GM19193 (cell line): ENCODE data around the gene DMBX1.

Source experiments
- POLR2A ChIP-seq: IDR thresholded peaks from 4 replicates; pipeline ENCODE4 v1.6.1; 2011; ENCODE audit not compliant: insufficient read depth, insufficient read length; ENCODE audit errors: extremely low read depth

DMBX1 gene

DNA sequence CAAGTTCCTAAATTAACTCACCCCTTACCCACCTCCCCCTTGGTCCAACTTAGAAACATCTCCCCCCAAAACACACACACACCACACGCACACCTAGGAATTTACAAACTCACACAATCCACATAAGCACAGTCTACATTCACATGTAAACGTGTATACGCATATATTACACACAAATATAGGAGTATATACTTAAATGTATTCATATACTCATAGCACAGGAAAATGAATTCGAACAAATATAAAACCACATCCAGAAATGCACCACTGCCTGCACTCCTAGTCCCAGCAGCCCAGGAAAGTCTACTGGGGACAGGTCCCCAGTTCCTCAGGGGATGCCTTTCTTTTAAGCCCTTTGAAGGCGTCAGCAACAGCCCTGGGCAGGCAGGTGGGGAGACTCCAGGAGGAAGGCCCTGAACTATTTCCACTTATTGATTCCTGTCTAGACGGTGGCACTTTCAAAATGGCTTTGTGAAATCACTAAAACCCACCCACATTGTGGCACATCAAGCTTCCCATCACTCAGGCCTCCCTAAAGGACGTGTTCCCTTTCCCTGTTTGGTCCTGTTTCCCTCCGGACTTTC, 3.1 kb upstream of the DMBX1 start:
- TF ChIP-seq POLR2A = no peak

DNA sequence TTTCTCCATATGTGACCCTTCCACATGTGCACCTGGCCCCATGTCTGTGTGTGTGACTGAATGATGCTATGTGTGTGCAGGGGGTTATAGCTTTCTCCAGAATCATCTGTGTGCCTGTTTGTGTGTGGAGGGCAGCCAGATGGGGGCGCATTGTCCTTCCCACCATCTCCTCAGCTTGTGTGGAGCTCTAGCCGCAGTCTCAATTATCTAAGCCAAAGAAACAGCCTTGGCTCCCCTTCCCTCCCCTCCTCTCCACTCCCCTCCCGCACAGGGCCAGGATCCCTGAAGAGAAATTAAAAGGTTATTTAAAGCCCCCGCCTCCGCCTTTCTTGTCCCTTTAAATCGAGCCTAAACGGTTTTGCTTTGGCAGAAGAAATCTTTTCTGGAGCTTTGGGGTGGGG, 1.8 kb upstream of the DMBX1 start:
- TF ChIP-seq POLR2A = no peak

DNA sequence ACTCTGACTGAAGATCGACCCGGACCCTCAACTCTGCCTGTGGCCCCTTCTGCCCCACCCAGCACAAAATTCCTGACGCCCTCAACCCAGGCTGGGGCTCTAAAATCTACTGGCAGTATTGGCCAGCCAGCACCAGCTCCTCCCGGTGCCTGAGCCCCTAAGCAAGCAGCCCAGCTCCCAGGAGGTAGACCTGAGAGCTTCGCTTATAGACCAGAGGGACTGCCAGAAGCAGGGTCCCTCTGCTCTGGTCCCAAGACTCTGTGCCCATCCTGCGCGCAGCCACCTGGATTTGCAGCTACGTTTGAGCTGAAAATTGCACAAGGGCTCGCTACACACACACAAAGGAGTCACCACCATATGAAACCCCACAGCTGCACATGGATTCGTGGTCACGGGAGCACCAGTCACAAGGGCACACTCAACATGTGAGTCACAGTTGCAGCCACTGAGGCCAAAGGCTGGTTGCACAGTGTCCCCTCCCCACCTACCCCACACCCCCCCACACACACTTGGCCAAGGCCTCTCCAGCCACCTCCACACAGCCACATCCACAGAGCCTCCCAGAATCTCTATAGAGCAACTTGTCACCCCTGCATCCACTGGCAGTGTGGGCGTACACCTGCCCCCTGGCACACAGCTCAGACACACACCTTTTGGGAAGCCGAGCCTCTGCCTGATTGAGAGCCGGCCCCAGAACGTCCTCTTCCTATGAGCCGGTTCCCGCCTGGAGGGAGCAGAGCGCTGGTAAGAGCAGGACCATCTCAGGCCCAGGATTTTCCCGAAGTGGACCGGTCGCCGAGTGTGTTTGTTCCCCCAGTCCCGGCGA, 1.1 kb upstream of the DMBX1 start:
- no peak for TF ChIP-seq POLR2A

DNA sequence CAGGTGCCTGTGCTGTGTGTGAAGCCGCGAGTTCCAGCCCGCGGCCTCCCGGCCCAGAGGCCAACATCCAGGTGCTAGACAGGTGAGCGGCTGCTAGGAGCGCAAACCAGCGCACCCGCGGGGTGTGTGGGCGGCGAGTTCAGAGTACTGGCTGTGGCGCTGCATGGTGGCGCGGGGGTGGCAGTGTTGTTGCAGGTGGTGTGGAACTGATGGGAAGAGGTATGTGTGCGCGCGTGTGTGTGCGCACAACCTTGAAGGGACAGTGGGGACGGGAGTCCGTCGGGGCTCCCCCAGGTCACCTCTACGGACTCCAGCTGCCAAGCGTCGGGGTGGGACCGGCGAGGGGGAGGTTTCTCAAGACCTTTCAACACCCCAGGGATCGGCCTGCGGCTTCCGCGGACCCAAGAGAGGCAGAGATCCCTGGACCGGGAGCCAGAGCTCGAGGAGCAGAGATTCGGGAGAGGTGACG, 433 bp upstream of the DMBX1 start:
- no peak for TF ChIP-seq POLR2A

DNA sequence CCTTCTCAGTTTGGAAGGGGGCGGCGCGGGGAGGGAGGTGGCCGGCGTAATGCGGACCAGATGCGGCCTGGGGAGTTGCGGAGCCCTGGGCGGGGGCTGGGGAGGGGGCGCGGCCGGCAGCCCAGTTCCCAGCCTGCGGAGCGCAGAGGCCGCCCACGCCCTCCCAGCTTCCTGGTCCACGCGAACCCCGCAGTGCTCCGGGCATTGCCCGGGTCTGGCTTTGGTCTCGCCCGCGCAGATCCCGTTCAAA, 695 bp downstream of the DMBX1 start:
- TF ChIP-seq POLR2A = no peak

DNA sequence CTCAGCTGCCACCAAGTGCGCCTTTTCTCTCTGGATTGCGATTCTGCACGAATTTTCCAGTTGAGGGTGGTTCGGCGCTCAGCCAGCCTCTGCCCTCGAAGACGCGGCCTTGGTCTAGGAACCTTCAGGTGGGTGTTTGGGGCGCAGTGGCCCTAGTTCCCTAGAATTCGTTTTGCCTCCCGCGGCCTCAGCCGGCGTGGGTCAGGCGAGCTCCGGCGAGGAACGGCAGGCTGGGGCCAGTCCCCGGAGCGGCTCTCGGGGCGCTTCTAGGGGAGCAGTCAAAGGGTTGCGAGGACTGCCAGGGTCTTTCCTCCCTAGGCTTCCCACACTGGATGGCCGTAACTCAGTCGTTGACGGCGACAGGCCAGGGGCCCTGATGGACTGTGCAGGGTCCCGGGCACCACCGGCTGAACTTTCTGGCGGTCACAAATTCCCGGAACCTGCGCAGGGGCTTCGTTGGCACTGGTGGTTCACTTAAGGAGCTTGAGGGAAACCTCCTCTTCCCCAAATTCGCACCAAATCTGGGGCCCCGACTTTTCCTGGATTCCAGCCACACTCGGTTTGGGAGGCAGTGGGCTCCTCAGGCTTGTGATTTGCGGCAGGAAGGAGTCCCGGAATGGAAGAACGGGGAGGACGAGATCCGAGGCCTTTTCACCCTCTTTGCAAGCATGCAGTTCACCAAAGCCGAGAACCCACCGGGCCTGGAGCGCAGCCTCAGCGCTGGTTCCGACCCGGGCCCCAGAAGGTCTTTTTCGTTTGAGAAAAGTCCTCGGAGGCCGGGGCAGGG, 1.2 kb downstream of the DMBX1 start:
- TF ChIP-seq POLR2A = no peak

DNA sequence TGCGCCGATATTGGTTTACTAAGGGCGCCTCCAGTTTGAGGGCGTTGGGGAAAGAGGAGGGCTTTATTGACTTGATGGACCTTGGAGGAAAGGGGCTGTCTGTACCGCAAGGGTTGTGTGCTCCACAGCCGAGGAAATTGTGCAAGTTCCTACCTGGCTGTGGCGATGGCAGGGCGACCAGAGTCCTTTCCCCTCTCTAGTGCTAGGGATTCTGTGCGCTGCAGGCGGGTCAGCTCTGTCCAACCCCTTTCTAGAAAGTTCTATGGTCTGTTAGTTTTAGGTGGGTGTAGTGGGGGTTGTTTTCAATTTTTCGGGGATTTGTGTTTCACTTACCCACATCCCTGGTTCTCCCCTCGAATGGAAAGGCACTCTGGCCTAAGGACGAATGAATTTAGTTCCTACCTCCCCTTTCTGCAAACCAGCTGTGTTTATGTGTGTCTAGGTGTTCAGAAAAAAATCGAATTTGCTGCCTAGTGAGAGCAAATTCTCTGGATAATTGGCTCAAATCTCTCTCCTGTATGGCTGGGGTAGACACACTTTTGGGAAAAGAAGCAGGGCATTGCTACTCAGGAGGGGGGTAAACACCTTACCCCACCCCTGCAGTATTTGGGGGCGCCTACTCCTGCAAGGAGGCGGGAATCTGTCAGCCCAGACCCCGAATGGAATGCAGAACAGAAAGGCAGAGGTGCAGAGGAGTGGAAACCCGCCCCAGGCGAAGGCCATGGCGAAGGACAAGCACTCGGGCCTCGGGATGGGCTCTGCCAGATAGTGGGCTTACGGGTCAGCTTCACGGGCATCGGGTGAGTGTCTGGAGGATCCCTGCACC, 2.0 kb downstream of the DMBX1 start:
- no peak for TF ChIP-seq POLR2A

DNA sequence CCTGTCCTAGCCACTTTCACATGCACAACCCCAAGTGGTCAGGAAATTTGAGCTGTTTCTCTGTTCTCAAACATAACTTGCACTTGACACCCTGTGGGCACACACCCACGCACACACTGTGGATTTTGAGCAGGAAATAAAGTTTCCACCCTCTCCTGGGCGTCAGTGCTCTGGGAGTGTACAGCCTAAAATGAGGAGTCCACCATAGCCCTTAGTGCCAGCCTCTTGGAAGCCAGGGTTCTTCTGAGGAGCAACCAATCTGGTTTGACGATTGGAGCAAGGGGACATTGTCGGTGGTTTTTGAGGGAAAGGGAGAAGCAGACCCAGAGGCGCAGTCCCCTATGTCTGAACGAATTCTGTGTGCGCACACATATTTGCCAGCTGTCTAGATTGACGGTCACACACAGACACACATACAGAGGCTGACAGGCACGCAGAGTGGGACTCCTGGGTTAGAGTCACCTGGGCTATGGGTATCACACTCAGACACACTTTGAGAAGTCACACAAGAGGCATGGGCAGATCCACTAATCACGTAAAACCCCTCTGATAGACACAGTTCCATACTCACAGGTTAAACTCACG, 2.7 kb downstream of the DMBX1 start:
- TF ChIP-seq POLR2A = no peak

DNA sequence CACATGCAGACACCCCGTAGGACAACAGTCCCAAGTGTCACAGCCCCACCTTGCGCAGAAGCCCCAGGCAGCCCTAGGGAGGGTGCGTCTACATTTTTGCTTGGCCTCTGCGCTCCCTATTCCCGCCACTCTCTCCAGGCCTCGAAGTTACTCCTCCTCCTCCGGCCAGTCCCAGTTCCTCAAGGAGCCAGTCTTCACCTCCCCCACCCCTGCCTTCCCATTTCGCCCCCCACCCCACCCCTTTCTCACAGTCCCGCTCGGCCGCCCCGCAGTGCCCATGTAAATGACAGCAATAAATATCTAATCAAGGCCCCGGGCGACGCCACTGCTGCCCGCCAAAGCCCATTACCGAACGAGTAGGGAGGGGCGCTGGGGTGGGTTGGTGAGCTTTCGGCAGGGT, 3.2 kb downstream of the DMBX1 start:
- TF ChIP-seq POLR2A = no peak

DNA sequence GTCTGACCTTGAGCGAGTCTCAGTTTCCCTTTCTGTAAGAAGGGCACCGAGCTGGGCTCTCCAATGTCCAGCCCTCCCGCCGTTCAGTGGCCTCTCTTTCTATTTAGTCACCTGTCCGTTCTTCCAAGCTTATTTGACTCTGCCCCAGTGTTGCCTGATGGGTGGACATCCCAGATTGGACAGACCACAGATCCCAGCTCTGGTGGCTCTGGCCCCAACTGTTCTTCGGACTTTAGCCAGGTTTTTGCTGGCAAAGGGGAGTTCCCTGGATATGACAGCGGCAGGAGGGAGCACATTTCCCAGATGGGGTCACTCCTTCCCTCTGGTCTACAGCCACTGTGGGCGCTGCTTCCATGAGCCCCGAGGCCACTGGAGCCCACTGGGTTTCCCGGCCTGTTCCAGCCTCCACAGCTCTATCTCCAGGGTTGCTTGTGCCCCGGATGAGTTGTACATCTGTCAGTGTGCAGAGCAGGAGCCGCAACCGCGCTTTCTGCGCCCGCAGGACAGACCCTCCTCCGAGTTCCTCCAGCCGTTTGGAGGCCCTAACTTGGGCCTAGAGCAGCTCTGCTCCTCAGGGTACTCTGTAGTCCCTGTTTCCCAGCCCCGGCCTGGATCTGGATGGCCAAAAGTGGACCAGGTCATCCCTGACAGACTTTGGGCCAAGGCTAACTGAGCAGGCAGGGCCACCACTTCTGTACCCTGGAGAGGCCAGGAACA, 3.8 kb downstream of the DMBX1 start:
- no peak for TF ChIP-seq POLR2A

DNA sequence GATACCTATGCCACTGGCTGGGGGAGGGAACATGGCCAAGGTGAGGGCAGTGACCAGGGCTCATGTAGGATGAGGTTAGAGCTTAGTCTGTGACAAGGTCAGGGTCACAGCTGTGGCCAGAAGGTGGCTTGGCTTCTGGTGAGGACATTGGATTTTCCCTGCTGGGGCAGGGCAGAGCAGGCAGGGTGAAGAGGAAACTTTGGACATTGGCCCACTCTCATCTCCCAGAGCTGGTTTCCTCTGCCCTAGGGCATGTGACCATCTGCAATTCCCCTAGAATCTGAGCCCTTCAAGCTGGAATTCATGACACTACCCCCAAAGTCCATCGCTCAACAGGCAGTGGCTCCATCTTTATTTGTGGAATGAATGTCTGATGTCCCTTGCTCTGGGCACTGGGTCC, 5.3 kb downstream of the DMBX1 start:
- no peak for TF ChIP-seq POLR2A

DNA sequence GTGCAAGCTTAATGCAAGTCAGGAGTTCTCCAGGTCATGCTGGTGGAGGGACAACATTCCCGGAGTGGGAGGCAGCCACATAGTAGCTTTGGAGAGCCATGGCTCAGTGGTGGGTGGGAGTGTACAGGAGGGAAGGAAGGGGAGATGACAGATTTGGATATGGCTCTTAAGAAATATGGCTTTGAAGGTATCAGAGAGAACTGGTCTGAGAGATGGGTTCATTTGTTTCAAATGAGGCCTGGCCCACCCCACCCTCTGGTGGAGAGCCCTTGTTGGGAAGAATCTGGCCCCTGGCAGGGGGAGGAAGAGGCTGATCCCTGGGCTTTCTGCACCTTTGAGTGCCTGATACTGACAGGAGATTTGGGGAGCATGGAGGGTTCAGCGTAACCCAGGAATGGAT, 6.1 kb downstream of the DMBX1 start:
- TF ChIP-seq POLR2A = no peak

DNA sequence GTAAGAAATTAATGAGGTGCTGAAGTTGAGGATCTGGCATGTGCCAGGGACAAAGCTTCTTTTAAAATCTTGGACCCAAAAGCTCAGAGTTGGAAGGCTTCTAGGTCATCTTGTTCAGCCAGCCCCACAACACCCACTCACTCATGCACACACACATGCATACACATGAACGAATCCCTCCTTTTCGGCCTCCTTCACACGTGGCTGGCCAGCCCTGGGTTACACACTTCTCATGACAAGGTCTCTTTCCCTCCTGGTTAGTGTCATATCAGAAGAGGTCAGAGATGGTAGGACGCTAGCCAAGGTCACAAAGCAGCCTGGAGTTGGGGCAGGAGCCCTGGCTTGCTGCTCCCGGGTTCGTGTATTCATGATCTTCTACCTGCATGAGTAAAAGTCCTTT, 6.9 kb downstream of the DMBX1 start:
- TF ChIP-seq POLR2A = no peak

DNA sequence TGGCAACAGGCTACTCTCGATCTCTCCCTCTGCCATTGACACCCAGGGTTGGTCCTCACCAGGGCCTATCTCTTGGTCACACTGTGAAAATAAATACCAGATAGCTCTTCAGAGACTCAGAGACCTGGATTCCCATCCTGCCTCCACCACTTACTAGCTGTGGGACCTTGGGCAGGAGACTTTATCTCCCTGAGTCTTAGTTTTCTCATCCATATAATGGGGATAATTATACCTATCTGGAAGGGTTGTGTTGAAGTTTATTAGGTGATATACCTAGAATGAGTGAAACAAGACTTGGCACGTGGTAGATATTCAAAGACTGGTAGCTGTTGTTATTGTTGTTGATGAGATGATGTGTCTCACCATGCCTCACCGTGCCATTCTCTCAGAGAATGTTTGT, 7.4 kb downstream of the DMBX1 start:
- no peak for TF ChIP-seq POLR2A

DNA sequence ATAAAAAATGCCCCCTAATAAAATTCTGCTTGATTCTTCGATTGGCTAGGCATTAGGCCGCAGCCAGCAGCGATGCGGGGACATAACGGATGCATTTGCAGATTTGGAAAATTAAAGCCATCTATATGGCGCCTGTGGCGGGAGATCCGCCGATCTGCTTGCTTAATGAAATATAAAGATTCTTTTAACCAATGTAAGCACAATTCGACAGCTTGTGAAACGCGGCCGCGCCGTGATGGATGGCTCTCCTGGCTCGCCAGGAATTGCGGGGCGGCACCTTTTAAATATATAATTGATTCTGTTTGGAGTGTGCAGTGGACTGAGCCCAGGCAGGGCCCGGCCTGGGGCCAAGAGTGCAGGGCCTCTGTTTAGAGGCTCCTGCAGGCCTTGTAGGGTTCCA, 8.0 kb downstream of the DMBX1 start:
- no peak for TF ChIP-seq POLR2A

DNA sequence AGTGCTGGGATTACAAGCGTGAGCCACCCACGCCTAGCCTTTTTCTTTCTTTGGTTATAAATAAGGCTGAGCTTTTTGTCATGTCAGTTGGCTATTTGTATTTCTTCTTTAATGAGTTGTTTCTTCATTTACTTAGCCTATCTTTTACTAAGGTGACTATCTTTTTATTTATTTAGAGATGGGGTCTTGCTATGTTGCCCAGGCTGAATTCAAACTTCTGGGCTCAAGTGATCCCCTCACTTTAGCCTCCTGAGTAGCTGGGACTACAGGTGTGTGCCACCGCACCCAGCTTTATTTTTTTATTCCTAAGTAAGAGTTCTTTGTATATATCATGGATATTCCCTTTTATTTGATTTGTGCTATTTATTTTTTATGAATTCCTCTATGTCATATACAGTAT, 11.9 kb downstream of the DMBX1 start:
- no peak for TF ChIP-seq POLR2A
